GM21526 (cell line): ENCODE measurements around the gene PIEZO1.
"Not testable (repeated sequence)": the region's sequence is repeated elsewhere in the genome, so short reads cannot be mapped to it uniquely, and the experiment has no call there.

Source experiments
- ATAC-seq: cut with Tn5 transposase; IDR thresholded peaks from one replicate; pipeline ENCODE4 v1.9.1; 2021; ENCODE audit warnings: moderate library complexity; ENCODE audit not compliant: unreplicated experiment, low FRiP score

Gene PIEZO1

GRCh38 chr16:88783391-88784073, 1.5 kb downstream of the PIEZO1 start:
- ATAC-seq = no peak

- no peak for ATAC-seq
Observed at GRCh38 chr16:88782454-88783390, 2.3 kb downstream of the PIEZO1 start.

GRCh38 chr16:88781140-88782077, 3.6 kb downstream of the PIEZO1 start:
- no peak for ATAC-seq

- no peak for ATAC-seq
Observed at GRCh38 chr16:88780142-88781062, 4.6 kb downstream of the PIEZO1 start.

- ATAC-seq = no peak
Observed at GRCh38 chr16:88779406-88780141, 5.4 kb downstream of the PIEZO1 start.

- no peak for ATAC-seq
Observed at GRCh38 chr16:88778541-88779065, 6.4 kb downstream of the PIEZO1 start.

- ATAC-seq = no peak
Observed at GRCh38 chr16:88778271-88778525, 6.8 kb downstream of the PIEZO1 start.

- no peak for ATAC-seq
Observed at GRCh38 chr16:88777471-88778270, 7.3 kb downstream of the PIEZO1 start.

- ATAC-seq = no peak
Observed at GRCh38 chr16:88775825-88776224, 9.2 kb downstream of the PIEZO1 start.

- no peak for ATAC-seq
Observed at GRCh38 chr16:88774544-88775393, 10.3 kb downstream of the PIEZO1 start.

- ATAC-seq = no peak
Observed at GRCh38 chr16:88773812-88774291, 11.2 kb downstream of the PIEZO1 start.

- ATAC-seq = no peak
Observed at GRCh38 chr16:88772871-88773811, 11.9 kb downstream of the PIEZO1 start.

- ATAC-seq = not testable (repeated sequence)
Observed at GRCh38 chr16:88771781-88772180, 13.2 kb downstream of the PIEZO1 start.

GRCh38 chr16:88771294-88771772, 13.7 kb downstream of the PIEZO1 start:
- no peak for ATAC-seq

- ATAC-seq = no peak
Observed at GRCh38 chr16:88770461-88771293, 14.3 kb downstream of the PIEZO1 start.
